HG03108 (cell line): ENCODE measurements around the gene INTS11.
"Not testable (repeated sequence)": the region's sequence is repeated elsewhere in the genome, so short reads cannot be mapped to it uniquely, and the experiment has no call there.

ENCODE experiments used
- ATAC-seq: cut with Tn5 transposase; IDR thresholded peaks from one replicate; pipeline ENCODE4 v1.9.1; 2021; ENCODE audit warnings: moderate library complexity; ENCODE audit not compliant: unreplicated experiment

The INTS11 gene

DNA sequence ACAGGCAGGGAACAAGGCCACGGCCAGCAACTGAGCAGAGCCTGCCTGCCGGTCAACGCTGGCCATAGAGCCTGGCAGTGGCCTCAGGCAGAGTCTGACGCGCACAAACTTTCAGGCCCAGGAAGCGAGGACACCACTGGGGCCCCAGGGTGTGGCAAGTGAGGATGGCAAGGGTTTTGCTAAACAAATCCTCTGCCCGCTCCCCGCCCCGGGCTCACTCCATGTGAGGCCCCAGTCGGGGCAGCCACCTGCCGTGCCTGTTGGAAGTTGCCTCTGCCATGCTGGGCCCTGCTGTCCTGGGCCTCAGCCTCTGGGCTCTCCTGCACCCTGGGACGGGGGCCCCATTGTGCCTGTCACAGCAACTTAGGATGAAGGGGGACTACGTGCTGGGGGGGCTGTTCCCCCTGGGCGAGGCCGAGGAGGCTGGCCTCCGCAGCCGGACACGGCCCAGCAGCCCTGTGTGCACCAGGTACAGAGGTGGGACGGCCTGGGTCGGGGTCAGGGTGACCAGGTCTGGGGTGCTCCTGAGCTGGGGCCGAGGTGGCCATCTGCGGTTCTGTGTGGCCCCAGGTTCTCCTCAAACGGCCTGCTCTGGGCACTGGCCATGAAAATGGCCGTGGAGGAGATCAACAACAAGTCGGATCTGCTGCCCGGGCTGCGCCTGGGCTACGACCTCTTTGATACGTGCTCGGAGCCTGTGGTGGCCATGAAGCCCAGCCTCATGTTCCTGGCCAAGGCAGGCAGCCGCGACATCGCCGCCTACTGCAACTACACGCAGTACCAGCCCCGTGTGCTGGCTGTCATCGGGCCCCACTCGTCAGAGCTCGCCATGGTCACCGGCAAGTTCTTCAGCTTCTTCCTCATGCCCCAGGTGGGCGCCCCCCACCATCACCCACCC lies 6.9 kb upstream of the INTS11 start, which contains the start of gene TAS1R3:
TAS1R3 (plus strand) TSS at position 213 of the 898 bp plus-strand sequence; CDS start at position 279, 66 bp downstream.
- ATAC-seq = no peak

DNA sequence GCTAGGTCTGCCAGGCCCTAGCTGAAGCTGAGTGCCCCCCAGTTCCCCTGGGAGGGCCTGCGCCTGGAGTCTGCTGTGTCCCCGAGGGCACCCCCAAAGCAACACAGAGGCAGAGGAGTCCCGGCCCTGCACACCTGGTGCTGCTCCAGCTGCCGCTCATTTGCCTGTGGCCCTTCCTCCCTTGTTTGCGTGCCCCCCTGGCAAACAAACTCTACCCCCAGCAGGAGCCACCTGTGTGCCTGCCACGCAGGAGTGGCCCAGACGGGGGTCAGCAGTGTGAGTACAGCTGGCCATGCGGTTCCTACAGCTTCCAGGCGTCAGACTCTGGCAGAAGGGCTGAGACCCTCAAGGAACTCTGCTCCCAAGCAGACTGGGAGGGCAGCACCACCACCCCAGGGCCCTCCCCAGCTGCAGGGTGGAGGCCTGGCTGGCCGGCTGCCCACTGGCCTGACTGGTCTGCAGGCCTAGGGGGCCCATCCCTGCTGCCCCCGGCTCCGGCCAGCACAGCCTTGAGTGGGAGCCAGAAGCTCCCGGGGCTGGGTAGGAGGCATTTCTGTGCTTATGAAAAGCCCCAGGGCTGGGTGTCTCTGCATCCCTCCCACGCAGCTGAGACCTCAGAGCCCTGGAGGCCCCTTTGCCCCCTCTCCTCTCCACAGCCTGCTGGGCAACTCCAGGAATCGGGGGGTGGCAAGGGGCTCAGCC lies 6.1 kb upstream of the INTS11 start:
- ATAC-seq = no peak

GRCh38 chr1:1329304-1330210 lies 5.1 kb upstream of the INTS11 start:
- no peak for ATAC-seq

- no peak for ATAC-seq
Measured at GRCh38 chr1:1328254-1328653, 3.8 kb upstream of the INTS11 start.

- ATAC-seq = no peak
Measured at GRCh38 chr1:1327291-1327690, 2.8 kb upstream of the INTS11 start.

GRCh38 chr1:1326075-1326605 lies 1.7 kb upstream of the INTS11 start:
- ATAC-seq = no peak

- ATAC-seq = no peak
Measured at GRCh38 chr1:1325288-1326074, 1.0 kb upstream of the INTS11 start.

GRCh38 chr1:1324084-1324523 lies 356 bp downstream of the INTS11 start:
- ATAC-seq = peak; percentile 23

DNA sequence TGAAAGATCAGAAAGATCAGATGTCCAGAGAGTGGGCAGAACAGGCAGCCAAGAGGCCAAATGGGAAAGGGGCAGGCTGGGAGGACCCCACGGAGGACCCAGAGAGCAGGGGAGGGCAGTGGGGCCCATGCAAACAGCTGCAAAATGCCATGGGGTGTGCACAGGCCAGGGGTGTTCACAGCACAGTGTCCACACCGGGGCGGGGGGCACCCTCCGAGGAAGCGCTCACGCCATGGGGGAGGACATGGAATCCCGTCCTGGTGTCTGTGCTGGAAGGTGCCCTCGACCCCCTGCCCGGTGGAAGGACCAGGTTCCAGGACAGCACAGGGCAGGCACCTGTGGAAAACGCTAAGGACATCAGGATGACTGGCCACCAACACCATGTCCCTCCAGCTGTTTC lies 1.5 kb downstream of the INTS11 start:
- ATAC-seq = no peak

GRCh38 chr1:1322418-1322817 lies 2.0 kb downstream of the INTS11 start:
- no peak for ATAC-seq

- ATAC-seq = no peak
Measured at GRCh38 chr1:1321477-1321876, 3.0 kb downstream of the INTS11 start.

DNA sequence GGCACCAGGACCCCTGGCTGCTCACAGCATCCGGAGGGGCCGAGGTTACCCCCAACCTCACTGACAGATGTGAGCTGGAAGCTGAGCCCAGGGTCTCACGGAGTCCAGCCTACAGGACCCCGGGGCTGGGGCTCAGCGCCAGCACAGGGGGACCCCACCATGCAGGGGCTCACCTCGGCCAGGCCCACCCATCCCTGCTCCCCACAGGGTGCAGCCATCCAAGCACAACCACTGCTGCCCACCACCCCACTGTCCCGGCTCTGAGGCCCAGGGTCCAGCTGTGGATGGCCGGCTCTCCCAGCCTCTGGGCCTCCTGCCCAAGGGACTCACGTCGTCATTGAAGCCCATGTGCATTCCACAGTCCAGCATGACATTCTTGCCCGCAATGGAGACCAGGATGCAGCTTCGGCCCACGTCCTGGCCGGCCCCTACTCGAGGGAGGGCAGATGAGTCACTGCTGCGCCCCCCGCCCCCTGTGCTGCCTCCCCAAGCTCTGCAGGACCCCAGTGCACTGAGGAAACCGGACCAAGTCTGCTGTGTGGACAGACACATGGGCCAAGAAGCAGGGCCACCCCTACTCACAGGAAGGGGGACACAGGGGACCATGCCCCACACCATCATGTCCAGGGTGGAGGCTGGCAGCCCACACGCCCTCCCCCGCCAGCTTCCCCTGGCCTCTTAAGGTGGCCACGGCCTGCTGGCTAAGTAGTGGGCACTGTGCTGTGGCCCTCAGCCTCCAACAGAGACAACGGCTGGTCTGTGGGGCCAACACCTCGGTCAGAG lies 3.6 kb downstream of the INTS11 start:
- no peak for ATAC-seq

DNA sequence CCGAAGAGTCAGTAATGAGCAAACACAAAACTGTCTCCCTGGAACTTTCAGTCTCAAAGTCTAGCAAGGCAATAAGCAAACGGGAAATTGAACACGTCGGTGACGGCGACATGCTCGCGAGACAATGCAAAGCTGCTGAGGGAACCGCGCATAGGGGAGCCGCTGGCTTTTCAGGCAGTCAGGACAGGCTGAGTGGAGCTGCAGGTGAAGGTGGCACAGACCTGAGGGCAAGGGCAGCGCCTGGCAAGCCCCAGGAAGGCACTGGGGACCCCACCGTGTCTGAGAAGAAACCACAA lies 4.9 kb downstream of the INTS11 start:
- no peak for ATAC-seq

GRCh38 chr1:1318777-1319645 lies 5.4 kb downstream of the INTS11 start:
- no peak for ATAC-seq

- ATAC-seq = no peak
Measured at GRCh38 chr1:1318131-1318652, 6.3 kb downstream of the INTS11 start.

DNA sequence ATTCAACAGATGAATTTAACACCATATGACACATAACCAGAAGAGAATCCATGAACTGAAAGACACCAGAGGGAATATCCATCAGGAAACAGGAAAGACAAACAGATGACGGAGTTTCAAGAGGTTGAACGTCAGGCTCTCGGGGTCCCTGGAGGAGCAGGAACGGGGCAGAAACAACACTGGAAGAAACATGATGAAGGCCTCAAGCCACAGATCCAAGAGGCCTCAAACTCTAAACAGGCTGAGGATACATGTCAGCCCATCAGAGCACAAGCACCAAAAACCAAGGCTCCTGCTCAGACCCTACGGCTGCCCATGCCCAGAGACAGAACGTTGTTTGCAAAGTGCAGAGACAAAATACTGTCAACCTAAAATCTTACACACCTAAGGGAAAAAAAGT lies 7.0 kb downstream of the INTS11 start:
- ATAC-seq = no peak

DNA sequence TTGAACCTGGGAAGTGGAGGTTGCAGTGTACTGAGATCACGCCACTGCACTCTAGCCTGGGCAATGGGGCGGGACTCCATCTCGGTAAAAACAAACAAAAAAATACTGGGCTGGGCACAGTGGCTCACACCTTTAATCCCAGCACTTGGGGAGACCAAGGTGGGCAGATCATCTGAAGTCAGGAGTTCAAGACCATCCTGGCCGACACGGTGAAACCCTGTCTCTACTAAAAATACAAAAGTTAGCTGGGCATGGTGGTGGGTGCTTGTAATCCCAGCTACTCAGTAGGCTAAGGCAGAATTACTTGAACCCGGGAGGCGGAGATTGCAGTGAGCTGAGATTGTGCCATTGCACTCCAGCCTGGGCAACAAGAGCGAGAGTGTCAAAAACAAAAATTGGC lies 8.3 kb downstream of the INTS11 start:
- not testable (repeated sequence) for ATAC-seq

DNA sequence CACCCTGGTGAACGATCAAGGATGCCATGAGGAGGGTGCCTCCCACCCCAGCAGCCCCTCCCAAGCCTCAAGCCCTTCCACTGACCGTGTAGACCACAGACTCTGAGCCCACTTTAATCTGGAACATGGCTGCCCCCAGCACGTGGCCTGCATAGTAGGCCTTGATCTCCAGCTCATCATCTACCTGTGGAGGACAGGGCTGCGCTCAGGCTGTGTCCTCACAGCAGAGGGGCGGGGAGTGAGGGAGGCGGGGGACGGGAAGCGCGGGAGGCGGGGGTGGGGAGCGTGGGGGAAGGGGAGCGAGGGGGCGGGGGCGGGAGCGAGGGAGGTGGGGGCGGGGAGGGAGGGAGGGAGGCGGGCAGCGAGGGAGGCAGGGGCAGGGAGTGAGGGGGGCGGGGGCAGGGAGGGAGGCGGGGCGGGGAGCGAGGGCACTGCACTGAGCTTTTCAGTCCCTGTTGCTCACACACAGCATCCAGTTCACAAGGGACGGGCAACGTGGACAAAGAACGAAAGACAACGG lies 9.0 kb downstream of the INTS11 start:
- no peak for ATAC-seq
